NCI-H69 (cell line): Measurements from ENCODE around the gene SP3.

Experiments
- DNase-seq: peaks from one replicate; lab custom pipeline; 2025; lab: John Stamatoyannopoulos, UW

The SP3 gene

GRCh38 chr2:173965372-173966025 is at the start of gene SP3:
TSS of gene SP3 (minus strand) at chr2:173965373. CDS start at chr2:173965171, 202 bp downstream.
- peak; percentile 96 for DNase-seq

GRCh38 chr2:174014699-174015070 is 49.5 kb upstream of the SP3 start:
- DNase-seq, result peak; percentile 22

GRCh38 chr2:174014011-174014698 is 49.0 kb upstream of the SP3 start:
- DNase-seq, result no peak

- no peak for DNase-seq
Measured at GRCh38 chr2:174013315-174013751, 48.2 kb upstream of the SP3 start.

GRCh38 chr2:174012347-174013314 is 47.5 kb upstream of the SP3 start:
- DNase-seq, result no peak

GRCh38 chr2:174011796-174012195 is 46.6 kb upstream of the SP3 start:
- no peak for DNase-seq

- DNase-seq, result no peak
Measured at GRCh38 chr2:174011173-174011572, 46.0 kb upstream of the SP3 start.

- DNase-seq, result no peak
Measured at GRCh38 chr2:174009488-174010223, 44.5 kb upstream of the SP3 start.

- no peak for DNase-seq
Measured at GRCh38 chr2:174008720-174009119, 43.5 kb upstream of the SP3 start.

- DNase-seq, result no peak
Measured at GRCh38 chr2:174007010-174007409, 41.8 kb upstream of the SP3 start.

- DNase-seq, result no peak
Measured at GRCh38 chr2:174005801-174006419, 40.7 kb upstream of the SP3 start.

- no peak for DNase-seq
Measured at GRCh38 chr2:174004905-174005605, 39.9 kb upstream of the SP3 start.

GRCh38 chr2:174003720-174004695 is 38.8 kb upstream of the SP3 start:
- no peak for DNase-seq

- DNase-seq, result no peak
Measured at GRCh38 chr2:174002679-174003078, 37.5 kb upstream of the SP3 start.

- no peak for DNase-seq
Measured at GRCh38 chr2:174001107-174001506, 35.9 kb upstream of the SP3 start.

- DNase-seq, result no peak
Measured at GRCh38 chr2:173999724-174000123, 34.6 kb upstream of the SP3 start.

GRCh38 chr2:173999272-173999671 is 34.1 kb upstream of the SP3 start:
- no peak for DNase-seq

- no peak for DNase-seq
Measured at GRCh38 chr2:173998386-173998785, 33.2 kb upstream of the SP3 start.

GRCh38 chr2:173997753-173998152 is 32.6 kb upstream of the SP3 start:
- DNase-seq, result no peak

GRCh38 chr2:173997269-173997668 is 32.1 kb upstream of the SP3 start:
- DNase-seq, result no peak
